ENCODE data around the gene CNEP1R1.

GRCh38 chr16:50083996-50084395 is 59.0 kb downstream of the CNEP1R1 start:
- TF ChIP-seq CTCF (IDR thresholded peaks at IDR 0.05) (no peak), EZH2 (IDR thresholded peaks at IDR 0.05; ENCODE audit: borderline replicate concordance, insufficient read depth, low read depth, low read length, poor library complexity, severe bottlenecking) (no peak)
